Testis (tissue), 2 donors: ENCODE data around the gene SLC16A13.

Source experiments
- CTCF ChIP-seq, 3 experiments: fragments of 450-650 bp in 2 of 3; fragments of 200-600 bp in 1 of 3; sonication (generic) in 1 of 3; IDR thresholded peaks; one replicate each; pipeline ENCODE4 v1.5.1; 2016 to 2019; ENCODE audit warnings: antibody characterized with exemption in 3 of 3, mild to moderate bottlenecking in 2 of 3, moderate library complexity in 1 of 3
- POLR2A ChIP-seq: fragments of 450-650 bp; IDR thresholded peaks from one replicate; pipeline ENCODE4 v1.6.1; 2017; ENCODE audit warnings: antibody characterized with exemption, mild to moderate bottlenecking, moderate library complexity

- TF ChIP-seq CTCF (IDR thresholded peaks at IDR 0.05) (peak; percentile 25 to 66 (median 46)), POLR2A (no peak)
Measured at GRCh38 chr17:7004398-7005253, 31.2 kb upstream of the SLC16A13 start.
